OCI-LY1 (cell line): ENCODE data around the gene SLFN5.
"Not testable (repeated sequence)": the region's sequence is repeated elsewhere in the genome, so short reads cannot be mapped to it uniquely, and the experiment has no call there.

Experiments
- H2AFZ ChIP-seq: fragments of 200-600 bp; sonication (generic), shearing (Covaris generic); 2 replicates; pipeline ENCODE4 v1.6.0; 2014; ENCODE audit warnings: antibody characterized with exemption, mild to moderate bottlenecking, low read length
- H3F3A ChIP-seq: fragments of 200-600 bp; sonication (generic), shearing (Covaris generic); 2 replicates; pipeline ENCODE4 v1.6.0; 2014; ENCODE audit warnings: mild to moderate bottlenecking, antibody characterized with exemption, low read length, moderate library complexity; ENCODE audit not compliant: insufficient read depth
- H3K27ac ChIP-seq: fragments of 200-600 bp; sonication (generic); 2 replicates; pipeline ENCODE4 v1.5.1; 2014; ENCODE audit warnings: low read length, mixed run types, mild to moderate bottlenecking, low read depth; ENCODE audit not compliant: poor library complexity, severe bottlenecking
- H3K27me3 ChIP-seq: fragments of 200-600 bp; sonication (generic); 2 replicates; pipeline ENCODE4 v1.6.0; 2014; ENCODE audit warnings: antibody characterized with exemption, mild to moderate bottlenecking, low read length, moderate library complexity; ENCODE audit not compliant: insufficient read depth
- H3K36me3 ChIP-seq: fragments of 200-600 bp; sonication (generic); 2 replicates; pipeline ENCODE4 v1.6.1; 2014; ENCODE audit warnings: mild to moderate bottlenecking, antibody characterized with exemption, low read length, moderate library complexity, mixed read lengths; ENCODE audit not compliant: insufficient read depth
- H3K4me1 ChIP-seq: fragments of 200-600 bp; sonication (generic); 2 replicates; pipeline ENCODE4 v1.5.1; 2014; ENCODE audit warnings: mild to moderate bottlenecking, low read length, moderate library complexity; ENCODE audit not compliant: insufficient read depth, severe bottlenecking
- H3K4me2 ChIP-seq: fragments of 200-600 bp; sonication (generic), shearing (Covaris generic); 2 replicates; pipeline ENCODE4 v1.6.1; 2014; ENCODE audit warnings: low read length
- H3K4me3 ChIP-seq: fragments of 200-600 bp; sonication (generic); 2 replicates; pipeline ENCODE4 v1.5.1; 2014; ENCODE audit warnings: low read length, low read depth, mild to moderate bottlenecking, mixed read lengths; ENCODE audit not compliant: poor library complexity, severe bottlenecking
- H3K79me2 ChIP-seq: fragments of 200-600 bp; shearing (Covaris generic); 2 replicates; pipeline ENCODE4 v1.6.1; 2016; ENCODE audit warnings: mixed run types, low read length, mixed read lengths; ENCODE audit not compliant: insufficient read depth
- H3K9ac ChIP-seq: fragments of 200-600 bp; sonication (generic), shearing (Covaris generic); 2 replicates; pipeline ENCODE4 v1.6.1; 2014; ENCODE audit warnings: mild to moderate bottlenecking, low read length, mixed read lengths
- H3K9me2 ChIP-seq: fragments of 200-600 bp; sonication (generic), shearing (Covaris generic); 2 replicates; pipeline ENCODE4 v1.6.1; 2014; ENCODE audit warnings: low read depth, mild to moderate bottlenecking, low read length, mixed read lengths
- H3K9me3 ChIP-seq: fragments of 200-600 bp; shearing (Covaris generic); 2 replicates; pipeline ENCODE4 v1.6.1; 2014; ENCODE audit warnings: low read length, mixed read lengths
- H4K20me1 ChIP-seq: fragments of 200-600 bp; sonication (generic), shearing (Covaris generic); 2 replicates; pipeline ENCODE4 v1.6.0; 2016; ENCODE audit warnings: mild to moderate bottlenecking, low read length; ENCODE audit not compliant: insufficient read depth
- CTCF ChIP-seq: fragments of 200-600 bp; sonication (generic), shearing (Covaris generic); IDR thresholded peaks from 2 replicates; pipeline ENCODE4 v1.5.1; 2017; ENCODE audit warnings: mild to moderate bottlenecking, antibody characterized with exemption, low read length, moderate library complexity, mixed read lengths
- EZH2 ChIP-seq: fragments of 200-600 bp; sonication (generic), shearing (Covaris generic); IDR thresholded peaks from 2 replicates; pipeline ENCODE4 v1.8.0; 2017; ENCODE audit warnings: borderline replicate concordance, mixed run types, mild to moderate bottlenecking, antibody characterized with exemption, low read length, moderate library complexity, mixed read lengths

The SLFN5 gene

GRCh38 chr17:35242805-35243560 lies at the start of gene SLFN5:
Gene SLFN5 (plus strand): TSS chr17:35243072. CDS start chr17:35258691, 15,619 bp downstream.
- Histone ChIP-seq H3F3A (no peaks in the 10 kb centered on the region), H3K9me2 (no peaks in the 10 kb centered on the region), H3K9me3 (no peaks in the 10 kb centered on the region), H3K9ac (peak within 1 kb of the TSS; percentile 81), H3K27me3 (no peaks in the 10 kb centered on the region), H3K4me3 (peak within 1 kb of the TSS; percentile 91), H3K79me2 (no peaks in the 10 kb centered on the region), H3K4me2 (peak within 1 kb of the TSS; percentile 94), H4K20me1 (no peaks in the 10 kb centered on the region), H3K36me3 (no peaks in the 10 kb centered on the region), H2AFZ (peak within 1 kb of the TSS; percentile 97), H3K27ac (no peak within 1 kb of the TSS), H3K4me1 (peaks cover 22% of the 10 kb centered on the region)
- TF ChIP-seq EZH2 (no peak), CTCF (no peak)

GRCh38 chr17:35194001-35194400 lies 48.9 kb upstream of the SLFN5 start, which contains the start of gene SLC35G3:
Gene SLC35G3 (minus strand): TSS chr17:35194393. CDS start chr17:35194307, 86 bp downstream.
- H3K9me2 ChIP-seq, H3K4me2 ChIP-seq, H3K9me3 ChIP-seq, H3K27ac ChIP-seq, H3K27me3 ChIP-seq, H3K9ac ChIP-seq, H3K79me2 ChIP-seq, H3K36me3 ChIP-seq, H3F3A ChIP-seq, H3K4me3 ChIP-seq, H2AFZ ChIP-seq, H4K20me1 ChIP-seq, H3K4me1 ChIP-seq: not testable (repeated sequence)

GRCh38 chr17:35195062-35195461 lies 47.8 kb upstream of the SLFN5 start:
- not testable (repeated sequence) for H3K27ac ChIP-seq, H3K4me2 ChIP-seq, H3K36me3 ChIP-seq, H3K4me1 ChIP-seq, H3K4me3 ChIP-seq, H3K79me2 ChIP-seq, H3F3A ChIP-seq, H3K9me3 ChIP-seq, H4K20me1 ChIP-seq, H3K27me3 ChIP-seq, H2AFZ ChIP-seq, H3K9me2 ChIP-seq, H3K9ac ChIP-seq

- not testable (repeated sequence) for H3K36me3 ChIP-seq, H3F3A ChIP-seq, H3K9me3 ChIP-seq, H3K9me2 ChIP-seq, H3K27ac ChIP-seq, H3K27me3 ChIP-seq, H2AFZ ChIP-seq, H3K4me2 ChIP-seq, H3K4me1 ChIP-seq, H4K20me1 ChIP-seq, H3K4me3 ChIP-seq, H3K9ac ChIP-seq, H3K79me2 ChIP-seq
Observed at GRCh38 chr17:35202582-35202981, 40.3 kb upstream of the SLFN5 start.
